ENCODE results near the gene ADGRD1.

The ADGRD1 gene

GRCh38 chr12:131077931-131078391, 124.3 kb downstream of the ADGRD1 start:
- DNase-seq: no peak

- no peak for DNase-seq
These were observed 128.8 kb downstream of the ADGRD1 start for GRCh38 chr12:131082290-131083194.

- no peak for DNase-seq
These were observed 130.8 kb downstream of the ADGRD1 start for GRCh38 chr12:131084341-131085011.

GRCh38 chr12:131085125-131085815, 131.6 kb downstream of the ADGRD1 start:
- no peak for DNase-seq

DNA sequence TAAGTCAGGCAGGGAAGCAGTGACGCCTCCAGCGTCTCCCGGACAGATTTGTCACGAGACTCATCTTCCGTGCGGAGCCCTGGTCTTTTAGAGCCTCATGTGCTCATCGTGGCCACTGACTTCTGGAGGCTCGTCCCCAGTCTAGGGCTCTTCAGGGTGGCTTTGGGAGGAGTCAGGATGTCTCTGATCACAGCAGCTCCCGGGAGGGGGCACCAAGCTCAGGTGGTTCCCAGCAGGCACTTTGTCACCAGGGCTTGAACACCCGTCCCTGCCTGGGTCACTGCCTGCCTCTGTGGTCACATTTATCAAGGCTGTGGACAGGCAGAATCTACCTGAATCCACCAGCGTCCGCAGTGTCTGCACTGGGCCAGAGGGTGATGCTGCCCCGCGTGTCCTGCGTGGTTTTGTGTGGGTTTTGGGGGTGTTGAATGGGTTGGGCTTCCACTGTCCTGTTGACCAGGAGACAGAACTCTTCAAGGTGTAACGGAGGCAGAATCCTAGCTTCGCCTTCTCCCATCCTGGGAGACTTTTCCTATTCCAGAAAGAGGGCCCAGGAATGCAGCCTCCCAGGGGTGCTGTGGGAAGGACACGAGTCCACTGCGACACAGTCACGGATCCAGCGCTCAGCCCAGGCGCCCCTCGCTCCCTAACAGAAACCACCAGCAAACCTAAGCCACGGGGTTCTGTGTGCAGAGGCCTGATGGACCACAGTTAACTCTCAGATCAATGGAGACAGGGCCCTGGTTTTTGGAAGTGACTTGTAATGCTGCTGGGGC, 132.3 kb downstream of the ADGRD1 start:
- no peak for DNase-seq

- DNase-seq: no peak
These were observed 133.7 kb downstream of the ADGRD1 start for GRCh38 chr12:131087302-131087818.

DNA sequence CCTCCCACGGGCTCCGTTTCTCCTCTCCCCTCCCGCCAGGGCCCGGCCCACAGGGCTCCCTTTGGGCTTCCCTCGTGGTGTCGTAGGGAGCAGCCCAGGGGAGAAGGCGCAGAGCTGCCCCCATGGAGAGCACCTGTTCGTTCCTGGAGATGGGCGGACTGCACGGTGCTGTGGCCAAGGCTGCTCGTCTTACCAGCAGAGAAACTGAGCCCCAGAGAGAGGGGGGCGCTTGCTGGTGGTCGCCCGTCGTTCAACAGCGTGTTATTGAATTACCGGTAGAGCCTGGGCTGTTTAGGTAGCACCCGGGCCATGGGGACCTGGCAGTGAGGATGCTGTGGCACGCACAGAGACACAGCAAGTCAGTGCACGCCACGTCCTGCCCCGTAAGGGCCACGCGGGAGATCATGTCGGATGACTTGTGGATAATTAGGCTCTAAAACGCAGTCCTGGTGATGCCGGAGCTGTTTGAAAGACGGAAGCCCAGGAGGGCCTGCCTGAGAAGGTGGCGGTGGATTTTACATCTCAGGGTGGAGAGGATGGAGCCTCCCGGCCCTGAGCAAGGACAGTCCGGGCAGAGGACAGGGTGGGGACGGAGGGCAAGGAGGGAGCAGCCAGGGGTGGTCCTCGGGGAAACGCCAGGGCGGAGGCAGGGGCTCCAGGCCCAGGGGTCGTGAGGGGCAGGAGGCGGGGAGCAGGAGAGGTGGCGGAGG, 134.4 kb downstream of the ADGRD1 start:
- DNase-seq: no peak

- DNase-seq: no peak
These were observed 135.2 kb downstream of the ADGRD1 start for GRCh38 chr12:131088701-131089530.

GRCh38 chr12:131089531-131090273, 136.0 kb downstream of the ADGRD1 start:
- DNase-seq: no peak

DNA sequence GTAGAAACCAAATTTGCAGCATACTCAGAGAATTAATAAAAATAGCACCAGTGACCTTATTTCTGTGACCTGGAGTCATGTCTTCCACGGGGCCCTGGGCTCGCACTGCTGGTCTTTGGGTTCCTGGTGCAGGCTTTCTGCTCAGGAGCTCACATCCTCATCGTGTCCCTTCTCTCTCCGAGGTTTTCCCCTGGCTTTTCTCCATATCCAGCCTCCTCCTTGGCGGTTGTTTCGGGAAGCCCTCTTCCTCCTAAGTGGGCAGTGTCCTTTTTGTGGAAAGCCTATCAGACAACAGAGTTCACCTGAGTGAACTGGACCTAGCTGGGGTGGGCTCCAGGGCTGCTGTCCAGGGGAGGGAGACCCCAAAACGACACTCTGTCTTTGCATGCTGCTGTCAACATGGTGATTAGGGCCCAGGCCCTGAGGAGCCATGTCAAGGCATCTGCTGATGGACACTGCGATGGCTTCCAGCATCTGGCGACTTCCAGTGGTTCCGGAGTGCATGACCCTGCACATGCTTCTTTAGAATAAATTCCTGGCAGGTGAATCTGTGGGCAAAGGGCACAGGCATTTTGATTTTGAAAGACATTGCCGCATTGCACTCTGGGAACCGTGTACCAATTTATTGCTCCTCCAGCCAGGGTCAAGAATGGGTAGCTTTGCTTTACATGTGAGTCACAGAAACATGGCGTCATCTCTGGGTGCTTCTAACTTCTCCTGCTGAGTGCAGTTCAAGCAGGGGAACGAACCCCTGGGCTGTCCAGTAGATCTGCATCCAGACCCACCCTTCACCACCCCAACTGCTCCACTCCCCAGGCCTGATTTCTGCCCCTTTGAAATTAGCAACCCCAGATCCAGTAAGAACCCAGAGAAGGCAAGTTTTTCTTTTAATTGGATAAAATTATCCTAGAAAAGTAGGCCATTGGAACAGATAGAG, 136.8 kb downstream of the ADGRD1 start:
- no peak for DNase-seq

DNA sequence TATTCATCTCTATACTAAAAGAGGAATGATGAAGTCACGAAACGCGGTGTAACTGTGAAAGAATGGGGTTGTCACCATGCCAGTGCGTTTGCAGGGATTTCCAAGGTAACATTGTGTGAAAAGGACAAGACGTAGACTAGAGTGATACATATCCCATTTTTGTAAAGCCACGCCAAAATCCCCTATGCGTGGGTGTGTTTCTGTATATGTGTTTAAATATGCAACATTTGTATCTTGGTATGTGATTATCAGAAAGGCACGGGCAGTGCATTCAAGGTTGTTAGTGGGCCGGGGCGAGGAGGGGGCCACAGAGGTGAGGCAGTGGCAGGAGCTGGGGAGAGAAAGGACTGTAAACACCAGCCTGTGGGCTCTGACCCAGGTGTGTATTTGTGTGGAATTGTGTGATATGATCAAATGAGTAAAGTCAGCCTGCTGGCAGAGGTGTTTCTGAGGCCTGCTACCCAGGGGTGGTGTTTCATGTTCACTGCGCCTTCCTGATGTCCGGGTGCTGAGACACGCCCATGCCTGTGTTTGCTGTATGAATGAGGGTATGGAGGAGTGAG, 137.8 kb downstream of the ADGRD1 start:
- DNase-seq: no peak

GRCh38 chr12:131091976-131092691, 138.4 kb downstream of the ADGRD1 start:
- DNase-seq: no peak

DNA sequence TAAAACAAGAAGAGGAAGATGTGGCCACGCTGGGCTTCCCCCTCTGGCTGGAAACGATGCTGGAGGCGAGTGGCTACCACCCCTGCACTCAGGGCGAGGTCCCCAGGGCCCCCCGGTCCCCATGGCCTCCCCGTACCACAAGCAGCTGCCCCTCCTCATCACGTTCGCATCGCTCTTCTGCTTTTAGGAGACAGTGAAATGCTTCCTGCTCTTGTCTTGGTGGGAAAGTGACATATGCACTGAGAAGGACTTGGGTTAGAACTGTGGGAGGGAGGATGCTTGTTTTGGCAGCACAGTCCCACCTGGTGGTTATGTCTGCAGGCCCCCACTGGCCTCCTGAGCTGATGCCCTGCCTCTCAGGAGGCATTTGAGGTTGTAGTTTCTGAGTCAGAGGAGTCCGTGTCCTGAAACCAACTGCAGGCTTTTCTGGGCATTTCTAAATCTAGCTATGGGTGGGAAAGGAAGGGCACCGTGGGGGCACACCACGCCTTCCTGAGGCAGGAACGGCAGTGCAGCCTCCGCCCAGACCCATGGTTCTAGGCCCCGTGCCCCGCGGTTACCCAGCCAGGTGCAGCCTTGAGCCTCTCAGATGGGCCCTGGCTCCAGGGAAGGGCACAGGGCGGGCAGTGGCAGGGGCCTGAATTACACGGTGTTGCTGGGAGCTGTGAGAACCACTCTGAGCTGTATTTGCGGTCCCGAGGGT, 139.3 kb downstream of the ADGRD1 start:
- DNase-seq: peak; percentile 52

DNA sequence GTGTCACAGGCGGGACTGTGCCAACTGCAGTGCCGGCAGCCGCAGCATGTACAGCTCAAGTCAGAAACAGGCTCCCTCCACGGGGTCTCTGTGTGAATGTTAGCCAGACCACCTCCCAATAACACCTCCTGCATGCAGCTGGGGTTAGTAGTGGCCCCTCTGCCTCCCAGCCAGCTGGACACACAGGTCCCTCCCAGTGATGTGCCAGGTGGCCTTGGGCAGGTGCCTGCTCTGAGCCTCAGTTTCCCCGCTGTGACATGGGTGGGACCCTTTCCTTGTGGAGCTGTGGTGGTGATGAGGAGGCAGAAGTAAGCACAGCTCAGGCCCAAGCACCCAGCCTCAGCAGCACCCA, 139.9 kb downstream of the ADGRD1 start:
- DNase-seq: no peak

DNA sequence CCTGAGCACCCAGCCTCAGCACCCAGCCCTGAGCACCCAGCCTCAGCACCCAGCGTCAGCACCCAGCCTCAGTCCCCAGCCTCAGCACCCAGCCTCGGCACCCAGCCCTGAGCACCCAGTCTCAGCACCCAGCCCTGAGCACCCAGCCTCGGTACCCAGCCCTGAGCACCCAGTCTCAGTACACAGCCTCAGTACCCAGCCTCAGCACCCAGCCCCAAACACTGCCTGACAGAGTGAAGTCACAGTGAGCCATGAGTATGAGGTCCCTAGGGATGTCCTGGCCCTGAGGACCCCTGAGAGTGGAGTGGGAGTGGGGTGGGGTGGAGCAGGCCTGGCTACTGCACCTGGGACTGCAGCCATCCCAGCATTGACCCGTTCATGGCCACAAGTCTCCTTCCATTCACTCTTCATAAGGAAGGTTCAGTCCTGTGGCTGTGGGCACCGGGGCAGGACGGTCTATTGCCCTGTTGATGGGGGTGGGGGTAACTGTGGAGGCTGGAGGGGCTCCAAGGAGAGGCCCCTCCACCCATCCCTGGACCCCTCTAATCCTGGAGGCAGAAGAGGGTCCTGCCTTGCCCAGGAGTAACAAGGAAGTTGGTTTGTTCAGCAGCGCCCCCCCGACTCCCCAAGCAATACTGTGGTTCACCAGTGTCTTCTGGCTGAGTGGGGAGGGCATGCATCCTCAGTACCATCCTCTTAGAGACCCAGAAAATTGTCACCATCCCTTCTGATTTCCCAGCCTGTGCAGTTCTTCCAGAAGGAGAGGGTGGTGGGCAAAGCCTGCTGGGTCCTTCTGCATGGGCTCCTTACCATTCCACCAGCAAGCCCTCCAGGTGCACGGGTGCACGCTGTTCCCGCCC, 140.5 kb downstream of the ADGRD1 start:
- no peak for DNase-seq
